SKM-1 (cell line): ENCODE data around the gene RELA.
A peak's percentile ranks its signal among the peaks of the same experiment; 100 is the strongest.

Experiments
- DNase-seq: peaks from one replicate; lab custom pipeline; 2025; ENCODE audit not compliant: unreplicated experiment; lab: John Stamatoyannopoulos, UW

Gene RELA

GRCh38 chr11:65615229-65615949 is 47.3 kb downstream of the RELA start, which contains the start of gene PCNX3:
Gene PCNX3, plus strand, starts transcription at chr11:65615776. Its CDS starts 536 bp downstream, at chr11:65616312.
- peak; percentile 100 for DNase-seq

- DNase-seq: no peak
Observed at GRCh38 chr11:65613091-65613928, 49.4 kb downstream of the RELA start.

- DNase-seq: no peak
Observed at GRCh38 chr11:65612691-65613090, 50.0 kb downstream of the RELA start.

- DNase-seq: no peak
Observed at GRCh38 chr11:65611758-65612603, 50.7 kb downstream of the RELA start.

- DNase-seq: peak; percentile 81
Observed at GRCh38 chr11:65611028-65611757, 51.5 kb downstream of the RELA start.

GRCh38 chr11:65610404-65610803 is 52.3 kb downstream of the RELA start:
- DNase-seq: no peak

GRCh38 chr11:65609665-65610064 is 53.1 kb downstream of the RELA start:
- DNase-seq: no peak

GRCh38 chr11:65609229-65609628 is 53.5 kb downstream of the RELA start:
- no peak for DNase-seq

- no peak for DNase-seq
Observed at GRCh38 chr11:65607614-65608426, 54.9 kb downstream of the RELA start.

- no peak for DNase-seq
Observed at GRCh38 chr11:65606876-65607613, 55.7 kb downstream of the RELA start.

GRCh38 chr11:65604258-65604657 is 58.5 kb downstream of the RELA start:
- DNase-seq: no peak
